ENCODE results near the gene SLC6A9. TPM values are rescaled to one million over a fixed set of nuclear protein-coding genes. Genes with fewer than 3 reads are reported as not detected.

The SLC6A9 gene
- total and polyA plus RNA-seq, 2 of the 8 experiments (the other 6 are each of a cell fraction or from before 2014, with no cell fraction given), result 20.2 to 24.2 TPM

GRCh38 chr1:43993206-43993914, 37.9 kb downstream of the SLC6A9 start:
- POLR2A ChIA-PET (ENCODE audit: partially characterized antibody), result interaction anchor here (0.8 to 13.6 kb wide), 7 partner anchors 10 to 42 kb away, joined by 3 to 189 read pairs (median 11); partner anchors contain the start of genes ATP6V0B, B4GALT2, DPH2 and SLC6A9
- H4K8ac ChIP-seq (ENCODE audit: extremely low read depth, insufficient read depth, low read length), result no peak overlapping the region
- no peak overlapping the region for H3K27ac ChIP-seq (ENCODE audit: low read depth, low read length)
- H3K9me3 ChIP-seq (ENCODE audit: insufficient read depth in 2 of 2, low read depth in 1 of 2, low read length in 1 of 2), result no peaks in the 10 kb centered on the region
- H4K91ac ChIP-seq (replicated peaks; ENCODE audit: insufficient read length, low read length), result no peak overlapping the region
- H3K9ac ChIP-seq (replicated peaks in 1 of 4; ENCODE audit: extremely low read depth in 1 of 4, low read depth in 3 of 4, low read length in 3 of 4), result no peak overlapping the region
- H3K23ac ChIP-seq (ENCODE audit: insufficient read length), result no peak overlapping the region
- peaks cover 12% of the 10 kb centered on the region; the same call in 1 of the 2 replicates for H3K23me2 ChIP-seq (ENCODE audit: low read depth, low read length)
- FAIRE-seq, result no peak
- H4K5ac ChIP-seq (ENCODE audit: insufficient read length, low read depth, low read length), result no peak overlapping the region
- no peak overlapping the region for H2BK15ac ChIP-seq (ENCODE audit: low read length)
- no peaks in the 10 kb centered on the region for H3K79me1 ChIP-seq (ENCODE audit: low read depth, low read length)
- H3K27me3 ChIP-seq (replicated peaks in 1 of 4; ENCODE audit: control insufficient read depth in 3 of 4, extremely low read depth in 1 of 4, insufficient read depth in 3 of 4, low read length in 3 of 4), result no peaks in the 10 kb centered on the region
- no peak overlapping the region for H3K18ac ChIP-seq (ENCODE audit: extremely low read depth, low read length)
- H2BK5ac ChIP-seq (ENCODE audit: low read depth, low read length), result no peak overlapping the region
- H3K36me3 ChIP-seq (ENCODE audit: control insufficient read depth in 2 of 4, insufficient read depth in 4 of 4, low read length in 3 of 4), result no peaks in the 10 kb centered on the region; a peak in 1 of 8 replicates
- H3K4me2 ChIP-seq (ENCODE audit: insufficient read depth in 1 of 2, low read depth in 2 of 2, low read length in 2 of 2), result peak overlapping the region in 1 of 2 experiments; percentile 96; a peak in 1 of 4 replicates
- H2BK12ac ChIP-seq (ENCODE audit: low read depth, low read length), result no peak overlapping the region
- CTCF ChIA-PET (ENCODE audit: partially characterized antibody), result interaction anchor here (0.6 to 21.8 kb wide), 21 partner anchors 10 to 1327 kb away, joined by 3 to 478 read pairs (median 5); partner anchors contain the start of gene SLC6A9
- H4K20me1 ChIP-seq (replicated peaks in 1 of 2; ENCODE audit: control insufficient read depth in 1 of 2, insufficient read depth in 2 of 2, low read length in 2 of 2), result peaks cover 2% of the 10 kb centered on the region in 2 experiments
- H3K4me3 ChIP-seq (ENCODE audit: extremely low read depth in 1 of 4, insufficient read depth in 2 of 4, low read depth in 3 of 4, low read length in 4 of 4), result no peak overlapping the region
- TF ChIP-seq ASH2L (IDR thresholded peaks at IDR 0.05; ENCODE audit: low read length), result no peak
- TF ChIP-seq E2F6 (IDR thresholded peaks at IDR 0.05), result no peak
- TF ChIP-seq BRCA1 (IDR thresholded peaks at IDR 0.05; ENCODE audit: low read depth, low read length), result no peak
- TF ChIP-seq SIN3A (conservative IDR thresholded peaks at IDR 0.05 in 1 of 2, IDR thresholded peaks at IDR 0.05 in 1 of 2; ENCODE audit: low read depth in 1 of 2, low read length in 2 of 2), result no peak
- no peak for TF ChIP-seq POLR2AphosphoS5 (IDR thresholded peaks at IDR 0.05; ENCODE audit: low read depth, low read length)
- no peak for TF ChIP-seq POU5F1 (IDR thresholded peaks at IDR 0.05; ENCODE audit: low read depth, low read length)
- no peak for TF ChIP-seq GTF2F1 (IDR thresholded peaks at IDR 0.05; ENCODE audit: borderline replicate concordance, low read depth, low read length)
- TF ChIP-seq RBBP5 (IDR thresholded peaks at IDR 0.05; ENCODE audit: borderline replicate concordance, low read depth, low read length), result no peak
- no peak for TF ChIP-seq SP1 (IDR thresholded peaks at IDR 0.05; ENCODE audit: low read depth, low read length)
- no peak for TF ChIP-seq BACH1 (IDR thresholded peaks at IDR 0.05; ENCODE audit: low read length)
- TF ChIP-seq NRF1 (IDR thresholded peaks at IDR 0.05; ENCODE audit: low read depth, low read length), result no peak
- no peak for TF ChIP-seq BCL11A (IDR thresholded peaks at IDR 0.05; ENCODE audit: low read depth in 2 of 2, low read length in 2 of 2)
- H3K4me1 ChIP-seq (replicated peaks in 1 of 4; ENCODE audit: control insufficient read depth in 3 of 4, insufficient read depth in 4 of 4, low read length in 3 of 4), result peaks cover 0 to 5% (median 4%) of the 10 kb centered on the region in 4 experiments; a peak in 5 of 7 replicates
- H3K14ac ChIP-seq (ENCODE audit: insufficient read length), result no peak overlapping the region
- H3K56ac ChIP-seq (replicated peaks; ENCODE audit: insufficient read length, low read depth, low read length), result no peak overlapping the region
- WGBS, 2 experiments (ENCODE audit: extremely low coverage in 1 of 2, insufficient coverage in 1 of 2, insufficient read length in 1 of 2, insufficient replicate concordance in 2 of 2, low coverage in 1 of 2, low lambda C conversion rate in 2 of 2, missing lambda C conversion rate in 1 of 2), result 94% methylated on average over 8 of the region's 9 CpGs; no CpG with 5 or more reads in 1 of the 2 experiments
- H3K79me2 ChIP-seq (ENCODE audit: control insufficient read depth in 1 of 2, insufficient read depth in 2 of 2, low read length in 2 of 2), result no peaks in the 10 kb centered on the region
- H3K4ac ChIP-seq (replicated peaks; ENCODE audit: insufficient read length, low read depth, low read length), result no peak overlapping the region
- DNase-seq (ENCODE audit: low read depth in 1 of 2, low spot score in 2 of 2), result no peak
- no peak overlapping the region for H2AFZ ChIP-seq (ENCODE audit: low read length)
- H2BK20ac ChIP-seq (ENCODE audit: low read length), result no peak overlapping the region
- H2AK5ac ChIP-seq (ENCODE audit: low read depth, low read length), result no peak overlapping the region
- no peak overlapping the region for H2BK120ac ChIP-seq (replicated peaks; ENCODE audit: low read depth, low read length)

Data from H1 (cell line).